HG02759 (cell line): ENCODE data around the gene AKR1C2.
"Not testable (repeated sequence)": the region's sequence is repeated elsewhere in the genome, so short reads cannot be mapped to it uniquely, and the experiment has no call there.

Source experiments
- ATAC-seq: cut with Tn5 transposase; IDR thresholded peaks from one replicate; pipeline ENCODE4 v1.9.1; 2021; ENCODE audit warnings: mild to moderate bottlenecking, moderate library complexity; ENCODE audit not compliant: unreplicated experiment

AKR1C2 gene

DNA sequence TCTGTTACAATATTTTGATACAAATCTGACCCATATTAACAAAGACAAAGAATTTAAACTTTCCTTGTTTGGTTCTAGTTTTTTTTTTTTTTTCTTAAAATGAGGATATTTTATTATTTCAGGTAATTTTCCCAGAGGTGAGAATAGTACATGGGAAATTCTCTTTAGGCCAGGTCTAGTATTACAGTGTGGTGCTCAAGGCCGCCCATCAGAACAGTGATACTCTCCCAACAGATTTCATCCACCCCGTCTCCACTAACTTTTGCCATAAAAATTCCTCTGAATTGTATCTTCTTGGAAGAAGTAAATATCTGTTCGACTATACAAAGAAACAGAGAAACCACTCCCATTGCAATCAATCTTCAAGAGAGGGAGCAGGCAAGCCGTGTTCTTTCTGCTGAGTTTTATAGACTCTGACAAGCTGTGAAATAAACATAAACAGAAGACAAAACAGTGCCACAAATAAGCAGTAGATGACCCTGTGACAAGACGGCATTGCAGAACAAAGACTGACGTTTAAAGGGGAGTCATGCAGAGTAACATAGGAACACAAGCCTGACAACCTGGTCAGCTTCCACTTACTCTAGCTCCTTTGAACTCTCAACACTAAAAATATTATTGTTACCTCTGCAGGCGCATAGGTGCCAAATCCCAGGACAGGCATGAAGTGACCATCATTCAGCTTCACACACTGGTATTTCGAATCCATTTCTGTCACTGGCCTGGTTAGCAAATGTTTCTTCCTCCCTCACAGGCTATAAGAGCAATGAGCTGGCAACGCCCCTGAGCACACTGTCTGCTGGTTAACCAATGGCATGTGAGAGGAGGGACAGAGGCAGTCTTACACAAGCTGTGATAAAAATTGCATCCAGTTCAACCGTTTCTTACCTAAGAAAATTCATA, at the start of gene AKR1C2:
Gene AKR1C2, minus strand, starts transcription at position 731 of the 903 bp plus-strand sequence. Its CDS starts 22 bp downstream, at position 709.
- ATAC-seq = not testable (repeated sequence)

GRCh38 chr10:5052951-5053500, 49.4 kb upstream of the AKR1C2 start:
- ATAC-seq = not testable (repeated sequence)

- ATAC-seq = no peak
Observed at GRCh38 chr10:5047912-5048628, 44.4 kb upstream of the AKR1C2 start.

- ATAC-seq = not testable (repeated sequence)
Observed at GRCh38 chr10:5047055-5047454, 43.4 kb upstream of the AKR1C2 start.

DNA sequence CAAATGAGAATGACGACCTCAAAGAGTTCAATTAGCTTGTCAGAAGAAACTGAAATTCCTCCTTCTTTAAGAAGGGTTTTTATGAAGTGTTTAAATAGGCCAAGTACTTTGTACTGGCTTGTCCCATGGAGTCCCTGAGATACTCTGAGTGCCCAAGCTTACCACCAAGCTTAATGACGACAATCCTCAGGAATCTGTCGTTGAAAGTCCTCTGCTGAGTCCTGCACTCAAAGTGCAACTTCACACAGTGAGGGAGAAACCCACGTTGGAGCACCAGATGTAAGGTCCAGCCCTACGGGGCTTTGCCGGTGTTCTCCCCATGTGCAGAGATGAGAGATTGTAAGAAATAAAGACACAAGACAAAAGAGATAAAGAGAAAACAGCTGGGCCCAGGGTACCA, 42.8 kb upstream of the AKR1C2 start:
- no peak for ATAC-seq

GRCh38 chr10:5045095-5045494, 41.4 kb upstream of the AKR1C2 start:
- no peak for ATAC-seq

DNA sequence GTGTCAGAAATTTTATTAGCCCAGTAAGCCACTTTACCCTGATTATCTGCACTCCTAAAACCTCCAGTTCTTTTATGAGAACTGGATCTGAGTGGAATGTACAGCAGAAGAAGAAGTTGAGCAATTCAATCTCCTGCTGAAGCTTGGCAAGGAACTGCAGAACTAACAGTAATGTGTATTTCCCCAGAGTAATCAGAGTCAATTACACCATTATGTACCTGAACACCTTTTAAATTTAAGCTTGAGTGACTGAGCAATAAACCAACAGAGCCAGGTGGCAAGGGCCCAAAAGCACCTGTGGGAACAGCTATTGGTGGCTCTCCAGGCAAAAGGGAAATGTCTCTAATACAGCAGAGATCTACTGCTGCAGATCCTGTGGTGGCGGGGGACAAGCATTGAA, 40.1 kb upstream of the AKR1C2 start:
- ATAC-seq = no peak

GRCh38 chr10:5042922-5043321, 39.3 kb upstream of the AKR1C2 start:
- ATAC-seq = no peak

- no peak for ATAC-seq
Observed at GRCh38 chr10:5041471-5042023, 37.9 kb upstream of the AKR1C2 start.

DNA sequence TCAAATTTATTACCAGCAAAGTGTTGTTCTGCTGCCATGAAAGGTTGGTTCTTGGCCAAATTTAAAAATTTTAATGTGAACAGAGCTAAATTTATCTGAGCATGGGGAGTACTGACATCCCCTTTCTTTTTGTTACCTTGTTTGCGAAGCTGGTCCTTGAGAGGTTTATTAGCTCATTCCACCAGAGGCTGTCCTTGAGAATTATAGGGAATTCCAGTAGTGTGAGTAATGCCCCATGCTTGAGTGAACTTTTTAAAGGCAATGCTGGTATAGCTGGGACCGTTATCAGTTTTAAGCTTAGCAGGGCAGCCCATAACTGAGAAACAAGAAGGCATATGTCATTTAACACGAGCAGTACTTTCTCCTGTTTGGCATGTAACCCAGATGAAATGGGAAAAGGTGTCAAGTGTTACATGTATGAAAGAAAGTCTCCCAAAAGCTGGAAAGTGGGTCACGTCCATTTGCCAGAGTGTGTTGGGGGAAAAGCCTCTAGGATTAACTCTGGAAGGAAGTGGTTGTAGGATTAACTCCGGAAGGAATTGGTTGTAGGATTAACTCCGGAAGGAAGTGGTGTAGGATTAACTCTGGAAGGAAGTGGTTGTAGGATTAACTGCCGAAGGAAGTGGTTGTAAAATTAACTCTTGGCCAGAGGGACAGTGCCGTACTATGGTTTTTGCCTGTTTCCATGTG, 37.3 kb upstream of the AKR1C2 start:
- ATAC-seq = no peak

DNA sequence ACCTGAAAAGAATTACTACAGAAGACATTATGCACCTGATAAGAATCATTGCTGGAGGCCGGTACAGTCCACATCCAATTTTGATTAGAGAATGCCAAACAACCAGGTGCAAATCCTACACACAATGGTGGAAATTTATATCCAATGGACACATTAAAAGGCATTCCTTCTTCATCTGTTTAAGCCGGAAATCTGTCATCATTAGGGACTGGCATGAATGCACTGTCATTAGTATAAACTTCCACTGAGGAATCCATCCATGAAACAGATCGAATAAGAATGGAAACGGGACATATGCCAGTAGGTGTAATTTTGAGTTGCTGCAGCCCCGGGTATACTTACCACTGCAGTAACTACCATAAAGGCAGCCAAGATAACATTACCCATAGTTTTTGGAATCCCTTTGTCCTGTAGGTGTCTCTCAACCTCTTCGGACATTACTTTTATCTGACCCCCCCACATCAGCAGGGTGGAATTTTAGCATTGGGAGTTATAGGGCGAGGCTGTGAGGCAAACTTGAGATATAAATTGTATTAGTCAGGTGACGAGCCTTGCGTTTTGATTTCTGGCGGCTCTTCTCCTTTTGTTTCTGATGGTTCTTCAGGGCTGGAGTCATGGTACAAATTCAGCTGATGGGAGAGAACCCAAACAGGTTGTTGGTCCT, 36.5 kb upstream of the AKR1C2 start:
- ATAC-seq = no peak

- ATAC-seq = no peak
Observed at GRCh38 chr10:5038733-5039132, 35.1 kb upstream of the AKR1C2 start.

- no peak for ATAC-seq
Observed at GRCh38 chr10:5038101-5038500, 34.4 kb upstream of the AKR1C2 start.

GRCh38 chr10:5036511-5036910, 32.9 kb upstream of the AKR1C2 start:
- no peak for ATAC-seq

DNA sequence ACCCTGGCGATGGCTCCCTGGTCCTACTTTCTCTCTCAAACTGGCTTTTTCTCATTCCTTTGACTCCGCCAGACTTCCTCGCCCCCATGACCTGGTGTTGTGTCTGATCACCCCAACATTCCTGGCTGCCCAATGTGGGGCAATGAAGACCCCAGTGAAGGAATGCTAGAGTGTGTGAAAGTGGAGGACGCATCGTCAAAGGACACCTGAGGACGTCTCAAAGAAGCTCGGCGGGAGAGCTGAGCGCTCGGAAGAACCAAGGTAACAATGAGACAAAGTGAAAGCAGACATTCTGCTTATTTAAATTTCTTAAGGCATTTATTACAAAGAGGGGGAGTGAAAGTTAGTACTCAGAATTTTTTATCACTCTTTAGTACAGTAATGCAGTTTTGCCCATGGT, 31.7 kb upstream of the AKR1C2 start:
- no peak for ATAC-seq

GRCh38 chr10:5034588-5034987, 30.9 kb upstream of the AKR1C2 start:
- no peak for ATAC-seq

DNA sequence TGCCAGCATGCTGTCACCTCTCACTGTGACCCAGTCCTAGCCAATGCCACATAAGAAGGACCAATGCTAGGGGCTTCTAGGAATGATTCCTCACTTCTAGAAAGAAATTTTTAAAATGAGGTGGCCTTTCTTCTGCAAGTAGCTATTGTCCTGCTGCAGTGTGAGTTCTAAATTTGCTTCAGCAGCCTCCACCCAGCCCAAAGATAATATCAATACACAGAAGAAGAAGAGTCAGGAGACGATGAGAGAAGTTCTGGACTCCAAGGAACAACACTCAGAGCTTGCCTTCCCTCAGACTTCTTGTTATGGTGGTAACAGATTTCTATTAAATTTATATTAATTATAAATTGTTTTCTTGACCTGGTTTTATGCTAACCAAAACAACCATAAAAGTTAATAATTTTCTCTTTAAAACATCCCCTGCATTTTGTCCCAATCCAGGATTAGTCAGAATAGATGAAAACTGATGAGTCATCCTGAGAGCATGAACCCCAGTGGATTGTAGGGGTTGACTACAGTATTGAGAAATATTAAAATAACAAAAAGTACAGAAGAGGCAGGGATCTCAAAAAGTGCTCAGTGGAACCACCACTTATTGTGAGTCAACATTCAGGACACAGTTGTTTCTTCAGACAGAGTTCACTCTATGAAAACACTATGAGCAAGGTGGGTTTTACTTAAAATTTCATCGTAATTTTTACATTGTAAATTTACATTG, 29.6 kb upstream of the AKR1C2 start:
- no peak for ATAC-seq

DNA sequence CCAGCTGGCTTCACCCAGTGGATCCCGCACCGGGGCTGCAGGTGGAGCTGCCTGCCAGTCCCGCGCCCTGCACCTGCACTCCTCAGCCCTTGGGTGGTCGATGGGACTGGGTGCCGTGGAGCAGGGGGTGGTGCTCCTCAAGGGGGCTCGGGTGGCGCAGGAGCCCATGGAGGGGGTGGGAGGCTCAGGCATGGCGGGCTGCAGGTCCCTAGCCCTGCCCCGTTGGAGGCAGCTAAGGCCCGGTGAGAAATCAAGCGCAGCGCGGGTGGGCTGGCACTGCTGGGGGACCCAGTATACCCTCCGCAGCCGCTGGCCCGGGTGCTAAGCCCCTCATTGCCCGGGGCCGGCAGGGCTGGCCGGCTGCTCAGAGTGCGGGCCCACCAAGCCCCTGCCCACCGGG, 28.8 kb upstream of the AKR1C2 start:
- ATAC-seq = not testable (repeated sequence)

DNA sequence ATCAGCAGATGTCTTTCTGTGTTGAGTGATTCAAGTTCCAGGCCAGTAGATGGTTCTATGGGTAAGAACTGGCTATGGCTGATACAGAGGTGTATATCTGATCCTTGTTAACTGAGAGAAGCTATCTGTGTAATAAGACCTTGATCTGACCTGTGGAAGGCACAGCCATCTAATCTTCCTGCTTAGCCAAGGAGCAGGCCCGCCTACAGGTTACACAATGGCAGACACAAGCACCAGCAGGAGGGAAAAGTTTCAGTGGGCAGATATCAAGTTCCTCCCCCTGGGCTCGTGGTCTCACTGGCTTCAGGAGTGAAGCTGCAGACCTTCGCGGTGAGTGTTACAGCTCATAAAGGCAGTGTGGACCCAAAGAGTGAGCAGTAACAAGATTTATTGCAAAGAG, 27.9 kb upstream of the AKR1C2 start:
- ATAC-seq = not testable (repeated sequence)

DNA sequence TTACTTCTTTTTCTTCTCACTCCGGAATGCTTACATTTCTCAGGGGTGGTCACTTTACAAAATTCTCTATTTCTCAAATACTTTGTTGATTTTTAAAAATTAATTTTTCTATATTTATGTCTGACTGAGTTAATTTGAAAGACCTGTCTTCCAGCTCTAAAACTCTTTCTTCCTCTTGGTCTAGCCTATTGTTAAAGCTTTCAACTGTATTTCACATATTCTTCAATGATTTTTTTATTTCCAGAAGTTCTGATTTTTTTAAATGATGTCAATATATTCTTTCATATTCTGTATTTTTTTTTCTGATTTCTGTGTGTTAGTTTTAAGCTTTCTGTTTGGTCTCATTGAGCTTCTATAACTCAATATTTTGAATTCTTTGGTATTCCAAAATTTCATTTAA, 27.3 kb upstream of the AKR1C2 start:
- no peak for ATAC-seq
